HG02973 (cell line): ENCODE results near the gene NRN1.
"Not testable (repeated sequence)": the region's sequence is repeated elsewhere in the genome, so short reads cannot be mapped to it uniquely, and the experiment has no call there.

Experiments
- ATAC-seq: cut with Tn5 transposase; IDR thresholded peaks from one replicate; pipeline ENCODE4 v1.9.1; 2021; ENCODE audit warnings: moderate library complexity; ENCODE audit not compliant: unreplicated experiment

Gene NRN1, protein sequence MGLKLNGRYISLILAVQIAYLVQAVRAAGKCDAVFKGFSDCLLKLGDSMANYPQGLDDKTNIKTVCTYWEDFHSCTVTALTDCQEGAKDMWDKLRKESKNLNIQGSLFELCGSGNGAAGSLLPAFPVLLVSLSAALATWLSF

DNA sequence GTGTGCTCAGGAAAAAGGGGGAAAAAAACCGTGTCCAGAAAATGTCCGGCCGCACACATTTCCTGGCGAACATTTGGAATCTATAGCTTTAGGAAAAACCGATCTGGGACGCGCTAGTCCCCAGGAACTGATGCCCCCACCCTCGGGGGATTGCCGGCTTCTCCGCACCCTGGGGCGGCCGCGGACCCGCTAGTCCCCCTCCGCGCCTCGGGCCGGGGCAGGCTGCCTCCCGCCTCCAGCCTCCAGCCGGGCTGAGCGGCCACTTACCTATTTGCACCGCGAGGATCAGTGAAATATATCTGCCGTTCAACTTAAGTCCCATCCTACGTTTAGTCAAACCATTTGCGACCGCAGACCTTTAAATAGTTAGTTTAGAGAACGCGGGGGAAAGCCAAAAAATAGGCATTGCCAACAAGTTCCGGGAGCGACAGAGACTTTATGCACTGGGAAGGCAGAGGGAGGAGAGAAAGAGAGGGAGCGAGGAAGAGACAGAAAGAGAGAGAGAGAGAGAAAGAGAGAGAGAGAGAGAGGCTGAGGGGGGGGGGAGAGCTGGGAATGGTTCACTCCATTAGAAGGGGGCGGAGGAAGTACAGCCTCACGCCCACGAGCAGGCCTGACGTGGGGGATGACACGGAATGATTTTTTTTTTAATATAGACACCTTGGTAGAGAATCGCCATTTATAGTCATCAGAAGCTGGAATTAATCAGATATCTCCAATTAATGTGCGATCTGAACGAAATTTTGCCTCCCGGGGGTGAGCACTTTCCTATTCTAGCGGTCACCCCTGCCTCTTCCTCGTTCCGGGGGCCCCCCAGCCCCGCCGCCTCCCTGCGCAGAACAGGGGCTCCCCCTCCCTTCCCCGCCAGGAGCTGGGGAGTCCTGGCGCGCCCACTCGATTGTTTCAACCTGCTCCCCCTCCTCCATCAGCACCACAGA, at the start of gene NRN1:
Gene NRN1 (minus strand): TSS at position 498 of the 938 bp plus-strand sequence. CDS start 176 bp downstream, at position 322.
- no peak for ATAC-seq

DNA sequence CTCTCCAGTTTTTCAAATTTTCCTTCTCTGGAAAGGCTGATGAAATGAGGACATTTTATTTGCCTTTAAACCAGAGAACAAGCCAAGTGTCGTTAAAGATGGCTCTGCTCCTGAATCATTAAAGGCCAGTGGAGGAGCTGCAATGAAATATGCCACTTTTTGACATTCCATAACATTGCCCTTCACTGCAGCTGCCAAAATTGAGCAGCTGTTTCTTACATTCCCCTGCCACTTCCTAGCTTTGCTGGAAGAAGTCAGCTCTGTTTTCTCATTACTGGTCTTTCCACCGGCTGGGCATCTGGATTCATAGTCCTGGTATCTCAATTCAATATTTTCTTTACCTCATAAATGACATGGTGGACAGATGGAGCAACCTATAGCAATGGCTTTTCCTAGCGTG, 45.5 kb upstream of the NRN1 start:
- ATAC-seq: no peak

- ATAC-seq: no peak
Measured at GRCh38 chr6:6046716-6047115, 40.0 kb upstream of the NRN1 start.

DNA sequence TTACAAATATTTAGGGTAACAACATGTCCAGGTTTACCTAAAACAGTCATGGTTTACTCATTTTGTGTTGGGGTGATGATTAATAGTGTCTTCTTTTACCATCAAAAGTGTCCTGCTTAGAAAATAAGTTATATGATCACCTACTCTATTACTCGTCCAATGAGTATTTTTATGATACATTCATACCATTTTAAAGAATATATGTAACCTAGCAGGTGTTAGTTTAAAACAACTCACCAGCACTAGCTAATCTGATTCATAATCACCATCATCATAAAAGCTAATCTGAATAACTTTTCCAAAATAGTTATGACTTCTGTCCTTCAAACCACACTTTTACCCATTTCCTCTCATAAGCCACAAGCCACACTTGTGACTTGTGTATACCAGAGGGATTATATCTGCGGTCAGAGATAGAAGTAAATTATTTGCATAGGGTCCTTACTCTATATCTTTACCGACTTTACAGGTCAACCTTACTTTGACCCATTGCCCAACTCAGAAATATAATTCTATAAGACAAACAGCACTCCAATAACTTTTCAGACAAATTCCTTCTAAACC, 33.3 kb upstream of the NRN1 start:
- ATAC-seq: no peak

- ATAC-seq: no peak
Measured at GRCh38 chr6:6037179-6037578, 30.5 kb upstream of the NRN1 start.

GRCh38 chr6:6033858-6034257, 27.1 kb upstream of the NRN1 start:
- ATAC-seq: no peak

- ATAC-seq: no peak
Measured at GRCh38 chr6:6026513-6027205, 19.9 kb upstream of the NRN1 start.

- no peak for ATAC-seq
Measured at GRCh38 chr6:6025736-6026135, 19.0 kb upstream of the NRN1 start.

DNA sequence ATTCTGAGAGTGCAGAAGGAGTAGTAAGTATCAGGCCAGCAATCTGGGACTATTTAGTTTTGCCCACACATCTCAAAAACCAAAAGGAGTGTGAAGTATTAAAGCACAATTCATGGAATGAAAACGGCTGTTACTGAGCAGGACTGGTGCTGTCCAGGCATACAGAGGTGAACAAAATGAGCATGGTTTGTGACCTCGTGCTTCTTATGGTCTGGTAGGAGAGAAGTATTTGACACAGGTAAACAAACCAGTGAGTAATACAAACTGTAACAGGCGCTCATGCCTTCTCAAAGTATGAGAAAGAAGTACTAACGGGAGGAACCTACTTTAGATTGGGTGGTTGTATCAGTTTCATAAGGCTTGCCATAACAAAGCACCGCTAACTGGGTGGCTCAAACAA, 17.5 kb upstream of the NRN1 start:
- no peak for ATAC-seq

DNA sequence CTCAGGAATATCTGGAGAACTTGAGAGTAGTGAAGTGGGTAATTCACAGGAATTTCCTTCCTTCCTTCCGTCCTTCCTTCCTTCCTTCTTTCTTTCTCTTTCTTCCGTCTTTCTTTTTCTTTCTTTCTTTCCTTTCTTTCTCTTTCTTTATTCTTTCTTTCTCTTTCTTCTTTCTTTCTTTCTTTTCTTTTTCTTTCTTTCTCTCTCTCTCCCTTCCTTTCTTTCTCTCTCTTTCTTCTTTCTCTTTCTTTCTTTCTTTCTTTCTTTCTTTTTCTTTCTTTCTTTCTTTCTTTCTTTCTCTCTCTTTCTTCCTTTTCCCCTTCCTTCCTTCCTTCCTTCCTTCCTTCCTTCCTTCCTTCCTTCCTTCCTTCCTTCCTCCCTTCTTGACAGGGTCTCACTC, 16.1 kb upstream of the NRN1 start:
- ATAC-seq: not testable (repeated sequence)

DNA sequence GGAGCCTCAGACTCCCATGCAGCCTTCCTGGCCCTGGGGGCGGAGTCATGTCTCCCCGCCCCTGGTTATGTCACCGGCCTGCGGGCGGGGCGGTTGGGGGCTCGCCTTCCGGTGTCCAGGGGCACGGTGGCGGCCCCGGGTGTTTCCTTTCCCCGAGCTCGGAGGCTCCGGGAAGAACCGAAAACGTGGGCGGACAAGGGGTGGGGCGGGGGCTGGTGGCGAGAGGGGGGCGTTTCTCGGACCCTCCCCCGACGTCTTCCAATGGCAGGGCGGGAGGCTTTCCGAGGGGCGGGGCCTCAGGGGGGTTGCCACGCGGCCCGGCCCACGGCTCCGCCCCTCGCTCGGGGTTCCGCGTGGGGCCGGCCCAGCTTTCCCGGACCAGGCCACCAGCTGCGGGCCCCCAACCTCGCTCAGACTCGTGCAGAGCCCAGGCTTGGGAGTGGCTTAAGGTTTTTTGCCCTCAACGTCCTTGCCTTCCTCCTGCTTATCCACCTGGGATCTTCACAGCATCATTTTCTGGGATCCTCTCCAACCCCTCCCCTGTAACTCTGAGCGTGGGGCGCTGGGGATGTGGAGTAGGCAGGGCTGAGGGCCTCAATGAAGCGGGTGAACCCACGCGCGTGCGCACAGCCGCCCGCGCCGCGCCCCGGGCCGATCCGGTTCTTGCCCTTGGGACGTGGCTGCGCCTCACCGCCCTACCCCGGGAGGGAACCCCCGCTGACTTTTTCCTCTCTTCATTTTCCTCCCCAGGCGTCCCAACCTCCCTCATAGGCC, 2.1 kb upstream of the NRN1 start:
- peak; percentile 61 for ATAC-seq

DNA sequence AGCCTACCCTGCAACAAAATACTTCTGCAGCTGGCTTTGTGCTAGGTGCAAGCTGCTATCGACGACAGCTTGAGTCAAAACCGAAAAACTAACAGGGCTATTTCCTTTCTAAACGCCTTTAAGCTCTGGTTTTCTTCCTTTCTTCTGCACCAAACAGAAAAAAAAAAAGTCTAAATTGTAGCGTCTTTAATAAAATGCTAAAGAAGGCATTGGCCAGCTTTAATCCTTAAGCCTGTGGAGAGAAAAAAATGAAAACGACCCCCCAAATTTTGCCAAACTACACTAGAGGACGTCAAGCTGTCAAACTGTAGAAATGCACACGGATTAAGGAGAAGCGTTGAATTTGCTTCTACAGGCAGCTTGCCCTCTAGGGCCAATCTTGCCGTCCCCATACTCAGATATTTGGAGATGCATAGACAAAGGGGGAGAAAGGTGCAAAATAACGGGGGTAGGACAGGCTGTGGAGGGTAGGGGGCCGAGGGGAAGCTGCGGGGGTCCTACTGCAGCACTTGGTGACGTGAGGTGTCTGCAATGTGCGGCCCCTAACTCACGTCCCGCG, 1.4 kb upstream of the NRN1 start:
- ATAC-seq: no peak

DNA sequence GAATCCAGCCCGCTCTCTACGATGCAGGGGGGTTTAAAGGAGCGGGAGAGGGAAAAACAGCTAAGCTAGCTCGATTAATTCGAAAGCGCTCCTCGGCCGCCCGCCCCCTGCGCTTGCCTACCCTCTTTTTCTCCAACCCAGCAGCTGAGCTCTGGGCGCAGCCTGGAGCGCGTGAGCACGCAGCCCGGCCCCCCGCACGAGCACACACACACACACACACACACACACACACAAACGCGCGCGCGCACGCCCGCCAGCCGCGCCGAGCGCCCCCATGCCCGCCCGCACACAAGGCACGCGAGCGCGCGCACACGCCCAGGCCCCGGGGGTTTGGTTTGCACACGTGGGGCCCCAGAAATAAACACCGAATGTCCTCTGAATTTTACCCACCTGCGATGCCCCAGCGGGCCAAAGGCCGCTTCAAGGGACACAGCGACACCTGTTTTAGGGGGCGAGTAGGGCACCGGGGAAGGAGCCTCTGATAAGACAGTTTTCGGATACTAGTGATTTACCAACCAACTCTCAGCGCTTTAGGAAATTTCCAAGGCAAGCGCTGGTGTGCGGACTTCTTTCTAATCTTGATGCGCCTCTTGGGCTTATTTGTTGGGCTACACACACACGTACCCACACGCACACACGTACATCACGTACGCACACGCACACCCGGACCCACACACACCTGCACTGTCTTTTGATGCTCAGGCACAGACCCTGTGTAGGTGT, 802 bp upstream of the NRN1 start:
- ATAC-seq: no peak

DNA sequence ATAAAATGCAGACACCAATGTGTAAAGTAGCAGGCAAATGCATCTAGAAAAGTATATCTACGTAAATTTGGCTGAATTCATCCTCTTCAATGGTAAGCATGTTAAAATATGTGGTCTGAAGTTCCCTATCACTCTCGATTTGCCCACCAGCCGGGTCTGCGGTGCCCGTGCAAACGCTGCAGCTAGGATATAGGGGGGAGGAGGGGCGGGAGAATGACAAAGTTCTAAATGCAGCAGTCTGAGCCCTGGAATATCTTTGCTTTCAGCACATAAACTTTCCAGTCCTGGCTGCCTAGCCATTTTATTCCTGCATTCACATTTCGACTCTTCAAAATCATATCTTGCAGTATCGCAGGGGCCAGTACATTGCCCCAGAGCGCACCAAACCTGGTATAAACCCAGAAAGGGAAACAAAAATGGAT, 708 bp downstream of the NRN1 start:
- no peak for ATAC-seq

DNA sequence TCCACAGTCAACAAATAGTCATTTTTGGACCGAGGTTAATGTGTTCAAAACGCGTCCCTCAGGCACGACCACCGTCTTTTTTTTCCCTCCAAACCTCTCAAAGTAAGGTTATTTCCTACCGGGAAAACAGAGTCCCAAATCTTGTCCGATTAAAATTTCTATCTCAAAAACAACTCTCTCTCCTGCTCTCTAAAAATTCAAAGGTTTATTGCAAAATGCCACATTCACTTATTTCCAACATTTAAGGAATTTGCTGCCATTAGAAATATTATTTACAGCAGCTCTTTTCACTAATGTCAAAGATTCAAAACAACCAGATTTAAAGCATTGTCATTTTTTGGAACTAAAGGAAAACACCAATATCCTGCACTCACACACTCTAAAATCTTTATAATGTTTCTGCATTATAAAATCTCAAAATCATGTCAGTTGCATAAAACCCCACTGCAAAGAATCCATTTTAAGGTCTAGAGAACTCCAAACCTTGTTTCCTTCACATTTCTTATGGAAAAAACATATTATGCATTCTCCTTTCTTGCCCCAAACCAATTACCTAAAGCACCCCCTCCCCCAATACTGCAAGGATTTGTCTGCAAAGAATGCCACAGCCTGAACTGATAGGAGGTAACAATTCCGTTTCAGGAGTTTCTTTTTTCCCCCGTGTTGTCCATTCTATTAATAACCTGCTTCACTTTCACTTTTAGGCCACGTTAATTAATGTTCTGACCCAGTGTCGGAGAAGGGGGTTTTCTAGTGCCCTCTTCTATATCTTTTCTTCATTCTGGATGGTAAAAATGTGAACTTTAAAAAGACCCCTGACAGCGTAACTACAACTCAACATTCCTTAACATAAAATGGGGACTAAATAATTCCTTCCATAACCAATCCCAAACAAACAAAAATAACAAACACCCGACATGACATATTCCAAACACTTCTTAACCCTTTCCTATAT, 1.4 kb downstream of the NRN1 start:
- ATAC-seq: no peak

DNA sequence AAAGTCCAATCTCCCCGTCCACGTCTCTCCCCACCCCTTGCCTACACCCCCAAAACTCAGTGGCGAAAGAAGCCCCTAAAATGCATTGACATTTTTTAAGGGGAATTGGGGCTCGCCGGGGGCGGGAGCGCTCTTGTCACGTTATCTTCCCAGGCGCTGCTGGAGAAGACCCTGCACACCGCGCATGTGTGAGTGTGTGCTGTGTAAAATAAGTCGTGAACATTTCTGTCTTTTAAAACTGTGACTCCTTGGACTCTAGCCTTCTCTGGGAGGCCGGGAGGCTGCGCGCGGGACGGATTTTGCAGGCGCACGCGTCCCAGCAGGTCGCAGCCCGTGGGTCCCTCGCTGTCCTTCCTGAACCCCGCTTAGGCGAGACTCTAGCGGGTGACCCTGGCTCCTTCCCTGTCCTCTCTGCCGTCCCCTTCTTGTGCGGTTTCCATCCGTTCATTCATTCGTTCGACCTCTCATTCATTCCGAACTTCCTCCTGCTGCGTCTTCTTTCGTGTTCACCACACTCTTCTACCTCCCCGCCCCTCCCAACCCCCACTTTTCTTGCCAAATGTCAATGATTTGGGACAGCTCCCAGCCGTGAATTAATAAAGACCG, 2.2 kb downstream of the NRN1 start:
- ATAC-seq: no peak

- no peak for ATAC-seq
Measured at GRCh38 chr6:6003621-6004366, 2.9 kb downstream of the NRN1 start.
